Hippocampal formation (tissue), 2 donors: ENCODE data around the gene CCDC107.
"Not testable (repeated sequence)": the region's sequence is repeated elsewhere in the genome, so short reads cannot be mapped to it uniquely, and the experiment has no call there.

ENCODE experiments used
- DNase-seq, 2 donors: peaks; one replicate each; lab custom pipeline; 2025; lab: John Stamatoyannopoulos, UW

The CCDC107 gene

GRCh38 chr9:35658137-35658967 is at the start of gene CCDC107:
Gene CCDC107, plus strand, starts transcription at chr9:35658292. Its CDS starts 88 bp downstream, at chr9:35658380.
- peak; percentile 79 to 91 for DNase-seq

GRCh38 chr9:35609001-35609819 is 48.9 kb upstream of the CCDC107 start:
- DNase-seq: no peak

GRCh38 chr9:35609820-35610163 is 48.3 kb upstream of the CCDC107 start:
- no peak for DNase-seq

GRCh38 chr9:35611230-35611797 is 46.8 kb upstream of the CCDC107 start:
- peak; percentile 12 to 28 for DNase-seq

- DNase-seq: not testable (repeated sequence)
Observed at GRCh38 chr9:35612066-35612465, 46.0 kb upstream of the CCDC107 start.

- no peak for DNase-seq
Observed at GRCh38 chr9:35612843-35613242, 45.2 kb upstream of the CCDC107 start.

GRCh38 chr9:35615981-35616680 is 42.0 kb upstream of the CCDC107 start:
- DNase-seq: no peak

GRCh38 chr9:35616681-35617459 is 41.2 kb upstream of the CCDC107 start:
- no peak for DNase-seq

GRCh38 chr9:35617548-35617947 is 40.5 kb upstream of the CCDC107 start:
- DNase-seq: no peak

- no peak for DNase-seq
Observed at GRCh38 chr9:35618325-35618727, 39.8 kb upstream of the CCDC107 start, which contains the start of gene CD72. Gene CD72, minus strand, starts transcription at chr9:35618413. Its CDS starts 110 bp downstream, at chr9:35618303.

GRCh38 chr9:35618854-35619799 is 39.0 kb upstream of the CCDC107 start:
- DNase-seq: no peak

- no peak for DNase-seq
Observed at GRCh38 chr9:35619800-35620158, 38.3 kb upstream of the CCDC107 start.

- no peak for DNase-seq
Observed at GRCh38 chr9:35627575-35627974, 30.5 kb upstream of the CCDC107 start.

GRCh38 chr9:35628389-35628991 is 29.6 kb upstream of the CCDC107 start:
- no peak for DNase-seq

- no peak for DNase-seq
Observed at GRCh38 chr9:35629597-35629996, 28.5 kb upstream of the CCDC107 start.

- DNase-seq: no peak
Observed at GRCh38 chr9:35635730-35636129, 22.4 kb upstream of the CCDC107 start.

GRCh38 chr9:35636135-35636876 is 21.8 kb upstream of the CCDC107 start:
- DNase-seq: no peak

- not testable (repeated sequence) for DNase-seq
Observed at GRCh38 chr9:35636877-35637246, 21.2 kb upstream of the CCDC107 start.

- not testable (repeated sequence) for DNase-seq
Observed at GRCh38 chr9:35637427-35637955, 20.6 kb upstream of the CCDC107 start.
